ENCODE results near the gene ZFP62. TPM values are rescaled to one million over a fixed set of nuclear protein-coding genes. Genes with fewer than 3 reads are reported as not detected.

ZFP62 gene
- total RNA-seq, 2 experiments from 2014 or later = 58.4 to 79.1 TPM

DNA sequence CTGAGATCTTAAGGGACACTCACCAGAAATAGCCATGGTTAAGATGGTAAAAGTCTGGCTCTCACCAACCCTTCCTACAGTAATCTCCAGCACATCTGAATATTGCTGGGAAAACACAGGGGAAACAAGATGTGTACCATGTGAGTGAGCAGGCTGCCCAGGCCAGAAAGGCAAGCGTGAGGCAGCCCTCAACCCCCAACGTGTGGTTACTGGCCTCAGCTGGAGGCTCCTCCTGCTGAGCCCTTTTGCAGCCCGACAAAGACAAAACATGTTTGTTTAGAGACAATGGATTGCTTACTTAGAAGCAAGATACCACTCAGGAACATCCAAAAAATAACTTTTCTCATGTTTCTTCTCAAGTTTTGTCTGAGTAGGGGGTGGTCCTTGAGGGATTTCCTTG is 16.6 kb downstream of the ZFP62 start:
- Histone ChIP-seq H3K27ac (ENCODE audit: low read depth, low read length, poor library complexity, severe bottlenecking) (no peak overlapping the region), H3K4me3 (ENCODE audit: low read depth, low read length, poor library complexity, severe bottlenecking) (no peak overlapping the region), H2AFZ (ENCODE audit: low read length) (no peak overlapping the region), H3K4me1 (ENCODE audit: insufficient read depth, low read length, poor library complexity, severe bottlenecking) (peaks cover 3% of the 10 kb centered on the region), H3K4me2 (ENCODE audit: low read length) (no peak overlapping the region), H3K36me3 (ENCODE audit: insufficient read depth, low read length) (peaks cover 57% of the 10 kb centered on the region), H4K20me1 (ENCODE audit: insufficient read depth, low read length) (no peaks in the 10 kb centered on the region), H3K9me2 (ENCODE audit: insufficient read depth, low read length) (no peaks in the 10 kb centered on the region), H3K79me2 (ENCODE audit: insufficient read depth, low read depth, low read length) (no peaks in the 10 kb centered on the region), H3K9me3 (ENCODE audit: low read length) (peaks cover 12% of the 10 kb centered on the region; the same call in 1 of the 2 replicates)
- ChIA-PET CTCF (ENCODE audit: unreplicated experiment) (no interaction called here), POLR2A (interaction anchor here (0.6 kb wide), 1 partner anchor 444 kb away, joined by 5 read pairs; no protein-coding TSS in a partner anchor)
- no peak for DNase-seq (ENCODE audit: low spot score)
- TF ChIP-seq, protein P1, sequence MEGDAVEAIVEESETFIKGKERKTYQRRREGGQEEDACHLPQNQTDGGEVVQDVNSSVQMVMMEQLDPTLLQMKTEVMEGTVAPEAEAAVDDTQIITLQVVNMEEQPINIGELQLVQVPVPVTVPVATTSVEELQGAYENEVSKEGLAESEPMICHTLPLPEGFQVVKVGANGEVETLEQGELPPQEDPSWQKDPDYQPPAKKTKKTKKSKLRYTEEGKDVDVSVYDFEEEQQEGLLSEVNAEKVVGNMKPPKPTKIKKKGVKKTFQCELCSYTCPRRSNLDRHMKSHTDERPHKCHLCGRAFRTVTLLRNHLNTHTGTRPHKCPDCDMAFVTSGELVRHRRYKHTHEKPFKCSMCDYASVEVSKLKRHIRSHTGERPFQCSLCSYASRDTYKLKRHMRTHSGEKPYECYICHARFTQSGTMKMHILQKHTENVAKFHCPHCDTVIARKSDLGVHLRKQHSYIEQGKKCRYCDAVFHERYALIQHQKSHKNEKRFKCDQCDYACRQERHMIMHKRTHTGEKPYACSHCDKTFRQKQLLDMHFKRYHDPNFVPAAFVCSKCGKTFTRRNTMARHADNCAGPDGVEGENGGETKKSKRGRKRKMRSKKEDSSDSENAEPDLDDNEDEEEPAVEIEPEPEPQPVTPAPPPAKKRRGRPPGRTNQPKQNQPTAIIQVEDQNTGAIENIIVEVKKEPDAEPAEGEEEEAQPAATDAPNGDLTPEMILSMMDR (conservative IDR thresholded peaks at IDR 0.05; ENCODE audit: low read length) = no peak
- TF ChIP-seq EZH2phosphoT487 (IDR thresholded peaks at IDR 0.05; ENCODE audit: borderline replicate concordance, low read depth, low read length) = no peak
- intact Hi-C loops (cut with micrococcal nuclease; ENCODE audit: unreplicated experiment) = no loop called here
- no TSS peak for BruUV-seq (replicated peaks)

DNA sequence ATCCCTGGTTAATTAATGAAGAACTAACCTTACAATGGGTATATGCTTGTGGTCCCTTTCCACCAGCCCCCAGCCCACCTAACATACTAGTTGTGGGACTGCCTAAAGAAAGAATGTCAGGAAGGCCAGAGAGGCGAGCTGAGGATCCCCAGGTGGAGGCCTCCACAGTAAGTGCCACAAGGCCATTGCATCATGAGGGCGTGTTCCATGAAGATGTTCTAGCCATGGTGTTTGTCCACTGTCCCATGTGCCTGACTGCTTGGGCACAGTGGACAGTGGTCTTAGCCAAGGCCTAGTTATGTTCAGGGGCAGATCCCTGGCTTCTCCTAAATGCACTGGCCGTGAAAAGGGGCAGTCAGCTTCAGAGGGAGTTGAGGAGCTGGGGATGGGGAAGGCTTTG is 21.1 kb downstream of the ZFP62 start:
- H3K4me1 ChIP-seq (ENCODE audit: insufficient read depth, low read length, poor library complexity, severe bottlenecking) = no peaks in the 10 kb centered on the region
- peaks cover 12% of the 10 kb centered on the region; the same call in 1 of the 2 replicates for H3K9me3 ChIP-seq (ENCODE audit: low read length)
- no peak for DNase-seq (ENCODE audit: low spot score)
- peaks cover 56% of the 10 kb centered on the region for H3K36me3 ChIP-seq (ENCODE audit: insufficient read depth, low read length)
- no peaks in the 10 kb centered on the region for H3K9me2 ChIP-seq (ENCODE audit: insufficient read depth, low read length)
- no peak overlapping the region for H3K4me3 ChIP-seq (ENCODE audit: low read depth, low read length, poor library complexity, severe bottlenecking)
- no peak for TF ChIP-seq EZH2phosphoT487 (IDR thresholded peaks at IDR 0.05; ENCODE audit: borderline replicate concordance, low read depth, low read length)
- TF ChIP-seq, protein P1 (conservative IDR thresholded peaks at IDR 0.05; ENCODE audit: low read length) = no peak
- H3K79me2 ChIP-seq (ENCODE audit: insufficient read depth, low read depth, low read length) = peaks cover 6% of the 10 kb centered on the region; the same call in 1 of the 2 replicates
- H3K4me2 ChIP-seq (ENCODE audit: low read length) = no peak overlapping the region
- no peaks in the 10 kb centered on the region for H4K20me1 ChIP-seq (ENCODE audit: insufficient read depth, low read length)
- ChIA-PET CTCF (ENCODE audit: unreplicated experiment) (no interaction called here), POLR2A (interaction anchor here (1.1 kb wide), 1 partner anchor 10 kb away, joined by 3 read pairs; no protein-coding TSS in a partner anchor)
- intact Hi-C loops (cut with micrococcal nuclease; ENCODE audit: unreplicated experiment) = no loop called here
- no TSS peak for BruUV-seq (replicated peaks)
- H2AFZ ChIP-seq (ENCODE audit: low read length) = no peak overlapping the region
- no peak overlapping the region for H3K27ac ChIP-seq (ENCODE audit: low read depth, low read length, poor library complexity, severe bottlenecking)

DNA sequence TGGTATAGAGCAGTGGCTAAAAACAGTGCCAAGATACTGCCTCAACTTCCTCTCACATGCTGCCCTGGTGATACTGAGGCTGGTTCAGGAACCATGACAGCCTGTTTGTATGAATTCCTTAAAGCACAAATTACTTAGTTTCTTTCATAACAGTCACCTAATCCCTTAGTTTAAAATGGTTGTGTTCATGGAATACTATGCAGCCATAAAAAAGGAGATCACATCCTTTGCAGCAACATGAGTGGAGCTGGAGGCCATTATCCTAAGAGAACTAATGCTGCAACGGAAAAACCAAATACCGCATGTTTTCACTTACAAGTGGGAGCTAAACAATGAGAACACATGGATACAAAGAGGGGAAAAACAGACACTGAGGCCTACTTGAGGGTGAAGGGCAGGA is 21.8 kb downstream of the ZFP62 start:
- Histone ChIP-seq H3K9me2 (ENCODE audit: insufficient read depth, low read length) (no peaks in the 10 kb centered on the region), H3K79me2 (ENCODE audit: insufficient read depth, low read depth, low read length) (peaks cover 13% of the 10 kb centered on the region; the same call in 1 of the 2 replicates), H2AFZ (ENCODE audit: low read length) (no peak overlapping the region), H3K36me3 (ENCODE audit: insufficient read depth, low read length) (peaks cover 63% of the 10 kb centered on the region), H3K4me1 (ENCODE audit: insufficient read depth, low read length, poor library complexity, severe bottlenecking) (no peaks in the 10 kb centered on the region), H3K4me3 (ENCODE audit: low read depth, low read length, poor library complexity, severe bottlenecking) (no peak overlapping the region), H3K9me3 (ENCODE audit: low read length) (peaks cover 12% of the 10 kb centered on the region; the same call in 1 of the 2 replicates), H4K20me1 (ENCODE audit: insufficient read depth, low read length) (no peaks in the 10 kb centered on the region), H3K4me2 (ENCODE audit: low read length) (no peak overlapping the region), H3K27ac (ENCODE audit: low read depth, low read length, poor library complexity, severe bottlenecking) (no peak overlapping the region)
- DNase-seq (ENCODE audit: low spot score) = no peak
- ChIA-PET CTCF (ENCODE audit: unreplicated experiment) (no interaction called here), POLR2A (interaction anchor here (1.1 kb wide), 1 partner anchor 9 kb away, joined by 3 read pairs; no protein-coding TSS in a partner anchor)
- intact Hi-C loops (cut with micrococcal nuclease; ENCODE audit: unreplicated experiment) = no loop called here
- TF ChIP-seq, protein P1 (conservative IDR thresholded peaks at IDR 0.05; ENCODE audit: low read length) = no peak
- TF ChIP-seq EZH2phosphoT487 (IDR thresholded peaks at IDR 0.05; ENCODE audit: borderline replicate concordance, low read depth, low read length) = no peak
- BruUV-seq (replicated peaks) = no TSS peak
